Measurements from ENCODE around the gene DNAJB12.
A peak's percentile ranks its signal among the peaks of the same experiment; 100 is the strongest.

Gene DNAJB12

GRCh38 chr10:72364239-72364777 lies 9.6 kb upstream of the DNAJB12 start (continued):
- TF ChIP-seq ZFP37 (tag by site-specific recombination; IDR thresholded peaks at IDR 0.05) (peak; percentile 85; the same call in 1 of the 2 replicates), ZBTB21 (tag by site-specific recombination; IDR thresholded peaks at IDR 0.05) (peak; percentile 51; the same call in 1 of the 2 replicates), ZNF561 (tag by site-specific recombination; IDR thresholded peaks at IDR 0.05; ENCODE audit: borderline replicate concordance) (peak; percentile 97), SCRT1 (tag by site-specific recombination; IDR thresholded peaks at IDR 0.05; ENCODE audit: borderline replicate concordance) (no peak), ZNF768 (tag by site-specific recombination; IDR thresholded peaks at IDR 0.05) (no peak; the same call in 1 of the 2 replicates), FEZF1 (tag by site-specific recombination; IDR thresholded peaks at IDR 0.05) (peak; percentile 58; the same call in 1 of the 2 replicates), MZF1 (tag by site-specific recombination; IDR thresholded peaks at IDR 0.05; ENCODE audit: borderline replicate concordance) (peak; percentile 51; the same call in 1 of the 2 replicates), ZNF354C (tag by site-specific recombination; IDR thresholded peaks at IDR 0.05; ENCODE audit: borderline replicate concordance, low read depth) (no peak), MYNN (tag by site-specific recombination; IDR thresholded peaks at IDR 0.05; ENCODE audit: borderline replicate concordance) (peak; percentile 78; the same call in 1 of the 2 replicates), ZEB2 (tag by site-specific recombination; IDR thresholded peaks at IDR 0.05) (peak; percentile 85), ZBTB44 (tag by site-specific recombination; IDR thresholded peaks at IDR 0.05) (peak; percentile 89), ZFP69B (tag by site-specific recombination; IDR thresholded peaks at IDR 0.05) (no peak), SP2 (tag by site-specific recombination; IDR thresholded peaks at IDR 0.05) (peak; percentile 17; the same call in 1 of the 2 replicates), EGR2 (tag by site-specific recombination; IDR thresholded peaks at IDR 0.05; ENCODE audit: low read depth) (no peak), ZNF157 (tag by site-specific recombination; IDR thresholded peaks at IDR 0.05) (no peak), ZNF423 (tag by site-specific recombination; IDR thresholded peaks at IDR 0.05) (peak; percentile 71), SCRT2 (tag by site-specific recombination; IDR thresholded peaks at IDR 0.05) (0 out of 2 replicates have a peak, but pooled peaks have one; percentile 25), ZBTB7A (tag by site-specific recombination; IDR thresholded peaks at IDR 0.05; ENCODE audit: low read depth) (peak; percentile 52; the same call in 1 of the 2 replicates), KLF7 (tag by site-specific recombination; IDR thresholded peaks at IDR 0.05; ENCODE audit: borderline replicate concordance) (peak; percentile 27; the same call in 1 of the 2 replicates), ZBTB49 (tag by site-specific recombination; IDR thresholded peaks at IDR 0.05; ENCODE audit: low read depth) (no peak), ZNF704 (tag by site-specific recombination; IDR thresholded peaks at IDR 0.05) (no peak), PRDM10 (tag by site-specific recombination; IDR thresholded peaks at IDR 0.05) (peak; percentile 70; the same call in 1 of the 2 replicates), ZNF221 (tag by site-specific recombination; IDR thresholded peaks at IDR 0.05; ENCODE audit: borderline replicate concordance) (no peak), IKZF3 (tag by site-specific recombination; IDR thresholded peaks at IDR 0.05) (peak; percentile 85), ZNF404 (tag by site-specific recombination; IDR thresholded peaks at IDR 0.05) (no peak), ZNF830 (tag by site-specific recombination; IDR thresholded peaks at IDR 0.05; ENCODE audit: low read depth) (no peak), ZNF169 (tag by site-specific recombination; IDR thresholded peaks at IDR 0.05) (no peak)
- TF ChIP-seq, protein P1, sequence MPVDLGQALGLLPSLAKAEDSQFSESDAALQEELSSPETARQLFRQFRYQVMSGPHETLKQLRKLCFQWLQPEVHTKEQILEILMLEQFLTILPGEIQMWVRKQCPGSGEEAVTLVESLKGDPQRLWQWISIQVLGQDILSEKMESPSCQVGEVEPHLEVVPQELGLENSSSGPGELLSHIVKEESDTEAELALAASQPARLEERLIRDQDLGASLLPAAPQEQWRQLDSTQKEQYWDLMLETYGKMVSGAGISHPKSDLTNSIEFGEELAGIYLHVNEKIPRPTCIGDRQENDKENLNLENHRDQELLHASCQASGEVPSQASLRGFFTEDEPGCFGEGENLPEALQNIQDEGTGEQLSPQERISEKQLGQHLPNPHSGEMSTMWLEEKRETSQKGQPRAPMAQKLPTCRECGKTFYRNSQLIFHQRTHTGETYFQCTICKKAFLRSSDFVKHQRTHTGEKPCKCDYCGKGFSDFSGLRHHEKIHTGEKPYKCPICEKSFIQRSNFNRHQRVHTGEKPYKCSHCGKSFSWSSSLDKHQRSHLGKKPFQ (tag by site-specific recombination; IDR thresholded peaks at IDR 0.05), result no peak
